DND-41 (cell line): ENCODE results near the gene FAM184B.

Experiments
- CTCF ChIP-seq: IDR thresholded peaks from 2 replicates; pipeline ENCODE4 v1.5.1; 2012; ENCODE audit warnings: borderline replicate concordance, low read length, moderate library complexity, mild to moderate bottlenecking; ENCODE audit not compliant: poor library complexity, severe bottlenecking; ENCODE audit errors: extremely low read depth
- EZH2 ChIP-seq: IDR thresholded peaks from 3 replicates; pipeline ENCODE4 v1.6.1; 2012; ENCODE audit warnings: borderline replicate concordance, low read depth, mild to moderate bottlenecking, moderate library complexity, low read length, inconsistent platforms; ENCODE audit not compliant: severe bottlenecking

GRCh38 chr4:17618926-17619325 lies 162.5 kb downstream of the FAM184B start:
- TF ChIP-seq CTCF = no peak
- TF ChIP-seq EZH2 = no peak
